ENCODE results near the gene STMND1.

STMND1 gene

GRCh38 chr6:17169291-17169690 is 67.4 kb downstream of the STMND1 start:
- no peak overlapping the region for H3K27ac ChIP-seq
- H3K9me3 ChIP-seq (ENCODE audit: severe bottlenecking), result no peaks in the 10 kb centered on the region
- TF ChIP-seq, protein P1, sequence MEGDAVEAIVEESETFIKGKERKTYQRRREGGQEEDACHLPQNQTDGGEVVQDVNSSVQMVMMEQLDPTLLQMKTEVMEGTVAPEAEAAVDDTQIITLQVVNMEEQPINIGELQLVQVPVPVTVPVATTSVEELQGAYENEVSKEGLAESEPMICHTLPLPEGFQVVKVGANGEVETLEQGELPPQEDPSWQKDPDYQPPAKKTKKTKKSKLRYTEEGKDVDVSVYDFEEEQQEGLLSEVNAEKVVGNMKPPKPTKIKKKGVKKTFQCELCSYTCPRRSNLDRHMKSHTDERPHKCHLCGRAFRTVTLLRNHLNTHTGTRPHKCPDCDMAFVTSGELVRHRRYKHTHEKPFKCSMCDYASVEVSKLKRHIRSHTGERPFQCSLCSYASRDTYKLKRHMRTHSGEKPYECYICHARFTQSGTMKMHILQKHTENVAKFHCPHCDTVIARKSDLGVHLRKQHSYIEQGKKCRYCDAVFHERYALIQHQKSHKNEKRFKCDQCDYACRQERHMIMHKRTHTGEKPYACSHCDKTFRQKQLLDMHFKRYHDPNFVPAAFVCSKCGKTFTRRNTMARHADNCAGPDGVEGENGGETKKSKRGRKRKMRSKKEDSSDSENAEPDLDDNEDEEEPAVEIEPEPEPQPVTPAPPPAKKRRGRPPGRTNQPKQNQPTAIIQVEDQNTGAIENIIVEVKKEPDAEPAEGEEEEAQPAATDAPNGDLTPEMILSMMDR (IDR thresholded peaks at IDR 0.05; ENCODE audit: low read depth, low read length), result no peak
- no peak for DNase-seq
- H3K27me3 ChIP-seq (ENCODE audit: insufficient read depth, low read depth, severe bottlenecking), result no peaks in the 10 kb centered on the region
- no peaks in the 10 kb centered on the region for H3K36me3 ChIP-seq
- no peak overlapping the region for H3K4me3 ChIP-seq (ENCODE audit: low read depth, low read length)

GRCh38 chr6:17169711-17170110 is 67.9 kb downstream of the STMND1 start:
- TF ChIP-seq, protein P1 (IDR thresholded peaks at IDR 0.05; ENCODE audit: low read depth, low read length), result no peak
- no peak for DNase-seq
- Histone ChIP-seq H3K4me3 (ENCODE audit: low read depth, low read length) (no peak overlapping the region), H3K27ac (no peak overlapping the region), H3K36me3 (no peaks in the 10 kb centered on the region), H3K27me3 (ENCODE audit: insufficient read depth, low read depth, severe bottlenecking) (no peaks in the 10 kb centered on the region), H3K9me3 (ENCODE audit: severe bottlenecking) (no peaks in the 10 kb centered on the region)

DNA sequence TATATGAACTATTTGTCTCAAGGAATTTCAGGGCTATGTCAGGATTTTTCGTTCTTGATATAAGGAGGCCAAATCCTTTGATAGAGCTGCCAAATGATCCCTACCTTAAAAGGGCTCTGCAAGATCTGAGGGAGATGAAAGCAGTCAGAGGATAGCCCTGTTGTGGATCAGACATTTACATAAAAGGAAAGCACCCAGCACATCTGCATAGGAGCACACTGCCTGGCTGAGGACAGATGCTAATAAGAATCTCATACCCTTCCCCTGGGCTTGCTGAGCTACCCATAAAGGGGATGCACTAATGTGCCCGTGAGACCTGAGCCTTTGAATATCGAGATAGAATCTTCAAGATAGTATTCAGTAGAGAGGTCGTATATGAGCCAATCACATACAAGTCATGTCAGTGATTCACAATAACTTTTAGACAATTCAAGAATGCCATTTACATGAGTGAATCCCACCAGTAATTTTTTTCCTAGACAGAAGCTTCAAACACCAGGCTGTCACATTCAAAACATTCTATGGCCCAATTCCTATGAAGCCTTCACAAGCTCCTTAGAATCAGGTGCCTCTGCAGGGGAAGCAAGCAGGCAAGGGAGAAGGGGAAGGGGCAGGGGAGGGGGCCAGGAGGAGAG is 71.1 kb downstream of the STMND1 start:
- Histone ChIP-seq H3K27ac (no peak overlapping the region), H3K9me3 (ENCODE audit: severe bottlenecking) (no peaks in the 10 kb centered on the region), H3K36me3 (no peaks in the 10 kb centered on the region), H3K4me3 (ENCODE audit: low read depth, low read length) (no peak overlapping the region), H3K27me3 (ENCODE audit: insufficient read depth, low read depth, severe bottlenecking) (no peaks in the 10 kb centered on the region)
- TF ChIP-seq, protein P1 (IDR thresholded peaks at IDR 0.05; ENCODE audit: low read depth, low read length), result no peak
- DNase-seq, result no peak

DNA sequence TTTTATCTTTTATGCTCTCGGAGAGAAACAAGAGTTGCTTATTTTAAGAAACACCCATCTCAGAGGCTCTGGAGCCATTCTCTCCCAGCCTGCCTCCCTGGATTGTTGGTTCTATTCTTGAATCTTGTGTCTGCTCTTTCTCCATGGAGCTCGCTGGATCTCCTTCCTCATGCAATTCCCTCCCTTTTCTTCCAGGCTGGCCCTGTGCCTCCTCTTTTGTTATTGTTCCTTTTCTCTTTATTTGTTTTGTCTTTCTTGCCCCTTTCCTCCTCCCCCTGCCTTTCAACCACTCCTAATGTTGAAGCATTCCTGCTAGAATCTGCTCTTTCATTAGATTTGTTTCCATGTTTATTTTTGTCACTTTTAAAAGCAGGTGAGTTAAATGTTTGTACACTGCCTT is 76.5 kb downstream of the STMND1 start:
- no peak overlapping the region for H3K27ac ChIP-seq
- H3K27me3 ChIP-seq (ENCODE audit: insufficient read depth, low read depth, severe bottlenecking), result no peaks in the 10 kb centered on the region
- no peaks in the 10 kb centered on the region for H3K36me3 ChIP-seq
- TF ChIP-seq, protein P1 (IDR thresholded peaks at IDR 0.05; ENCODE audit: low read depth, low read length), result no peak
- no peak for DNase-seq
- no peak overlapping the region for H3K4me3 ChIP-seq (ENCODE audit: low read depth, low read length)
- H3K9me3 ChIP-seq (ENCODE audit: severe bottlenecking), result no peaks in the 10 kb centered on the region

GRCh38 chr6:17178754-17179529 is 77.1 kb downstream of the STMND1 start:
- no peak for DNase-seq
- Histone ChIP-seq H3K27me3 (ENCODE audit: insufficient read depth, low read depth, severe bottlenecking) (no peaks in the 10 kb centered on the region), H3K27ac (no peak overlapping the region), H3K4me3 (ENCODE audit: low read depth, low read length) (no peak overlapping the region), H3K9me3 (ENCODE audit: severe bottlenecking) (no peaks in the 10 kb centered on the region), H3K36me3 (no peaks in the 10 kb centered on the region)
- TF ChIP-seq, protein P1 (IDR thresholded peaks at IDR 0.05; ENCODE audit: low read depth, low read length), result no peak

Data from WERI-Rb-1 (cell line).